Effector memory CD4-positive, alpha-beta T cell (primary cell): Measurements from ENCODE around the gene DIRAS2.

Experiments
- DNase-seq, 3 donors: peaks; one replicate each; pipeline ENCODE4 v3.0.0-alpha.2; 2020
- H3K27ac ChIP-seq: 2 replicates; pipeline ENCODE4 v1.7.0; 2013; ENCODE audit warnings: mild to moderate bottlenecking, low read length, moderate library complexity; ENCODE audit not compliant: insufficient read depth, poor library complexity, severe bottlenecking
- H3K27me3 ChIP-seq: replicated peaks from 2 replicates; pipeline ENCODE4 v1.7.0; 2013; ENCODE audit warnings: mild to moderate bottlenecking, low read length; ENCODE audit not compliant: insufficient read depth, control insufficient read depth, poor library complexity, severe bottlenecking
- H3K36me3 ChIP-seq: 2 replicates; pipeline ENCODE4 v1.7.0; 2013; ENCODE audit warnings: mild to moderate bottlenecking, low read length, moderate library complexity; ENCODE audit not compliant: control insufficient read depth, insufficient read depth
- H3K4me1 ChIP-seq: 2 replicates; pipeline ENCODE4 v1.7.0; 2013; ENCODE audit warnings: low read length, mild to moderate bottlenecking; ENCODE audit not compliant: control insufficient read depth, insufficient read depth, poor library complexity, severe bottlenecking
- H3K4me3 ChIP-seq: 2 replicates; pipeline ENCODE4 v1.7.0; 2013; ENCODE audit warnings: low read length, low read depth, mild to moderate bottlenecking; ENCODE audit not compliant: insufficient read depth, poor library complexity, severe bottlenecking
- H3K9me3 ChIP-seq: 2 replicates; pipeline ENCODE4 v1.7.0; 2013; ENCODE audit warnings: mild to moderate bottlenecking, low read length, moderate library complexity; ENCODE audit not compliant: control insufficient read depth

DIRAS2 gene

DNA sequence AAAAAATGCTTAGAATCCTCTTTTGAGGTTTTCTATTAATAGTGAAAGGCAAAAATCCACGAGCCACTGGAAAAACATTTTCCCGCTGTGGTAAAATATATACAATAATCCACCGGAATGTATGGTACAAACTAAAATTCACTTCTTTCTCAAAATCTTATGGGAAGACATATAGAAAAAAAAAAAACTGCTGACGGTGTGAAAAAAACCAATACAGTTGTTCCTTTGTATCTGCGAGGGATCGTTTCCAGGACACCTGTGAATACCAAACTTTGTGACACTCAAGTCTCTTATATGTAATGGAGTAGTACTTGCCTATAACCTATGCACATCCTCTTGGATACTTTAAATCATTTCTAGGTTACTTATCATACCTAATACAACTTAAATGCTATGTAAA is 13.3 kb downstream of the DIRAS2 start:
- Histone ChIP-seq H3K36me3 (no peaks in the 10 kb centered on the region), H3K4me1 (no peaks in the 10 kb centered on the region), H3K27ac (no peak overlapping the region), H3K9me3 (no peaks in the 10 kb centered on the region), H3K4me3 (no peak overlapping the region), H3K27me3 (peaks cover 3% of the 10 kb centered on the region)
- no peak for DNase-seq

DNA sequence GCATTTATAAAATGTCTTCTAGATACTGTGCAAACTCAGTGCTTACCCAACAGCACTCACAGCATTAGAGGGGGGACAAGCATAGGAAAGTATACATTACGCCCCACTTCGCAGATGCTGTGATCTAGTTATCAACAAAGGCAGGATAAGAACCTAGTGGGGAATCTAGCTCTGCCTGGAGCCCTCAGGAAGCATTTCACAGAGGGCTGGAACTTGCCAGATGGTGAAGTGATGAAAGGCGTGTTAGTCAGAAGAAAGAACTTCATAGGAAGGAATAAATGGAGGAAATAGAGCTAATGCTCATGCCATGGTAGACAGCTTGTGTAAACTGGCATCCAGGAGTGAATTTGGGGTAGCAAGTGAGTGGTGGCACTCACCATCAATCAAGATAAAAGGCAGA is 25.8 kb downstream of the DIRAS2 start:
- Histone ChIP-seq H3K9me3 (no peaks in the 10 kb centered on the region), H3K36me3 (no peaks in the 10 kb centered on the region), H3K4me3 (no peak overlapping the region), H3K4me1 (no peaks in the 10 kb centered on the region), H3K27ac (no peak overlapping the region), H3K27me3 (no peaks in the 10 kb centered on the region)
- no peak for DNase-seq

DNA sequence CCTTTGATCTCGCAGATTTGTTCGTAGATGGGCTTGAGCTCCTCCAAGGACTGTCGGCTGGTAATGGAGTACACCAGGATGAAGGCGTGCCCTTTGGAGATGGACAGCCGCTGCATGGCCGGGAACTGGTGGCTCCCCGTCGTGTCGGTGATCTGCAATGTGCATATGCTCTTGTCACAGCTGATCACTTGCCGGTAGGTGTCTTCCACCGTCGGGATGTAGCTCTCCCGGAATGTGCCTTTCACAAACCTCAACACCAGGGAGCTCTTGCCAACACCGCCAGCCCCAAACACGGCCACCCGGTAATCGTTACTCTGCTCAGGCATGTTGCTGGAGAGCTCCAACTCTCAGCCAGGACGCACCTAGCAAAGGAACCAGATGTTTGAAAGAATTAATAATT is 29.1 kb downstream of the DIRAS2 start:
- Histone ChIP-seq H3K36me3 (no peaks in the 10 kb centered on the region), H3K27me3 (no peaks in the 10 kb centered on the region), H3K4me3 (no peak overlapping the region), H3K9me3 (no peaks in the 10 kb centered on the region), H3K27ac (no peak overlapping the region), H3K4me1 (no peaks in the 10 kb centered on the region)
- DNase-seq = no peak

DNA sequence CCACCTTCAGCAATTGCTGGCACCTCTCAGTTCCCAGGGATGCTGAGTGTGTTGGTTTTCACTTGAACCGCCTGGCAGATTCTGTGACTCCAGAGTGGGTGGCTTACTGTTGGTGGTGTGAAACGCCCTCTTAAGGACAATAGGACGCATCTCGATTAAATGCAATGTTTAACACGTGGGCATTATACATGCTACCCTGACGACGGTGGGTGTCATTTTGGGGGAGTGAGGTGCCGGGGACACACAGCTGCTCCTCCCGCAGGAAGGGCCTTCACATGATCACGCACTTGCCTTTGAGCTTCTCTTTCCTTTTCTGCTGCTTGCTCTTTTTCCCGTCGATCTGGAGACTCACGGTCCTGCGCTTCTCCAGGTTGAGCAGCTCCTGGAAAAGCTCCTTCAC is 29.7 kb downstream of the DIRAS2 start:
- Histone ChIP-seq H3K4me1 (no peaks in the 10 kb centered on the region), H3K27me3 (no peaks in the 10 kb centered on the region)
- no peak for DNase-seq

DNA sequence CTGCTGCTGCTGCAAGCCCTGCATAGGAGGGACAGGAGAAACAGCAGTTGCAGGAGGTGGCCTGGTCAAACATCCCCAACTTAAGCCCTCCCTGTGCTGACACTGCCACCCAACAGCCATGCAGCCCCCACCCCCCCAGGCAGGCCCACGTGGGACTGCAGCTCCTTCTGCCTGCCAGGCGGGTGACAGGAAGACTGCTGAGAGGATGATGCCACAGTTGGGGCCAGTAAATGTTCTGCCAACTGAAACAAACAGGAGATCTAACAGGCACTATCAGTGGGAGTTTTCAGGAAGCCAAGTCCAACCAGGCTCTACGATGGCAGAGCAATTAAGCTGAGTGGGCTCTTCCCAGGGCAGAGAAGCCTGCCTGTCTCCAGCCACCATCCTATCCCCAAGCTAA is 31.1 kb downstream of the DIRAS2 start:
- no peaks in the 10 kb centered on the region for H3K27me3 ChIP-seq
- H3K9me3 ChIP-seq = no peaks in the 10 kb centered on the region
- DNase-seq = no peak
- no peak overlapping the region for H3K4me3 ChIP-seq
- no peak overlapping the region for H3K27ac ChIP-seq
- H3K36me3 ChIP-seq = no peaks in the 10 kb centered on the region
- H3K4me1 ChIP-seq = no peaks in the 10 kb centered on the region

More for the DNA sequence above, 29.7 kb downstream of the DIRAS2 start:
- H3K9me3 ChIP-seq = no peaks in the 10 kb centered on the region
- no peak overlapping the region for H3K27ac ChIP-seq
- no peak overlapping the region for H3K4me3 ChIP-seq
- no peaks in the 10 kb centered on the region for H3K36me3 ChIP-seq

DNA sequence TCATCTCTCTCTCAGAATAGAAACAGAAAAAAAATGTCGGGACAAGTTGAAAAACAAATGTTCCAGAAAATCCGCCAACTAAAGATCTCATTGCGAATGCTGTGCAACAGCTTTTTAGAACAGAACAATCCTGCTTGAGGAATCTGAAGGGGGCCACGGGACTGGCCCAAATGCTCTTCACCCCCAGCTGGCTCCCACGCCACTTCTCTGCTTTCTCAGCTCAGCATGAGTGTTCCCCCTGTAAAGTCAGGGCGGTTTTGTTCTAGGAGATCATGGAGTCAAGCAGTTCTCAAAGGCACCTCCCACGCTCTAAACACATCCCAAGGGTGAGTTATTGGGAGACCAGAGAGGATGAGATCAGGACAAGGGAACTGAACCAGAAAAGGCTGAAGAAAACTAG is 31.5 kb downstream of the DIRAS2 start:
- no peak for DNase-seq
- no peaks in the 10 kb centered on the region for H3K4me1 ChIP-seq
- no peaks in the 10 kb centered on the region for H3K27me3 ChIP-seq
- H3K4me3 ChIP-seq = no peak overlapping the region
- H3K36me3 ChIP-seq = no peaks in the 10 kb centered on the region
- H3K9me3 ChIP-seq = no peaks in the 10 kb centered on the region
- H3K27ac ChIP-seq = no peak overlapping the region

DNA sequence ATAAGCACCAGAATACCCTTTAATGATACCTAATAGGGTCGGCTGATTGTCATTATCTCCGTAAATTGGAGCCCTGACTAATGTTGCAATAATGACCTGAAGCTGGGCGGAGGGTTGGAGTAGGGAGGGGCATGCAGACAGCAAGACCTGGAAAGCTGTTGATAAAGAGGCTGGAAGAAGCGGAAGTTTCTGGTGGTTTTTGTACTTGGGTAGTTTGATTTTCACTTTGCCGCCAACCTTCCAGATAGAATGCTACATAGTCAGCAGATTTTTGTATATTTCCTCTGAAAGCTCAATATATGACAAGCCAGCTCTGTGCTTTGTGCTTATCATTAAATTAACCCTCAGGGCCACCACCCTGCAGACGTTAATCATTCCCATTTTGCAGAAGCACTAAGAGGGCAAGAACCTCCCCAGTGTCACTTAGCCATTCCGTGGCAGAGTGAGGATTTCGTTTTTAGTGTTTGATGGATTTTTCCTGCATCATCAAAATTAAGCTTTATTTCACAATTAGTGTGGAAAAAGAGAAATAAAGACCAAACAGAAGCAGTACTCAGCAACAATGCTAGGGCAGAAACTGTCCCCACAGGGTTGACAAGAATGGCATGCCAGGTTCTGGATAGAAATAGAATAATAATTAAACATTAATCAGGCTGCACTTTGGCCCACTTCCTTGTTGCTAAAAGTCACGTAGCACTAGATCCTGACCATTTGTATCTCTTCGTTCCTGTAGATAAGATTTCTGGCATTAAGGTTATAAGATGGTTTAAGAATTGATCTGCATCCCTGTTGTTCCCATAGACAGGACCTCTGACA is 34.7 kb downstream of the DIRAS2 start:
- Histone ChIP-seq H3K9me3 (no peaks in the 10 kb centered on the region), H3K4me1 (no peaks in the 10 kb centered on the region), H3K4me3 (no peak overlapping the region), H3K27ac (no peak overlapping the region), H3K27me3 (no peaks in the 10 kb centered on the region), H3K36me3 (no peaks in the 10 kb centered on the region)
- DNase-seq = no peak

DNA sequence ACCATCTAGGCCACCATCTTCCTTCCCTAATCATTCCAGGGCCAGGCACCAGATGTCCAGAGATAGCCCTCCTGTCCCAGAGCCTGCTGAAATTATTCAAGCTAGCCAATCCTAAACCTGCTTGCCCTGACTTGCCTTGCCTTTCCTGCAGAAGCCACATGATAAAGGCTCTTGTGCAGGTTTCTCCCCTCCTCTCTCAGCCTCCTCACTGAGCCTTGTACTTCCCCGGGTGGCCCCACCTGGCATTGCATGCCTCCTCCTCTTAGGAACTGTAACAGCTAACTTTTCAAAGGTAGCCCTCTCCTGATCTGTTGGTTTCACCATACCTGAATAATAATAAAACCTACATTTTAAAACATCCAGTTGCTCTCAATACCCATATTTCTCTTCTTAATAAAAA is 42.6 kb downstream of the DIRAS2 start:
- Histone ChIP-seq H3K27me3 (no peaks in the 10 kb centered on the region), H3K36me3 (no peaks in the 10 kb centered on the region), H3K27ac (no peak overlapping the region), H3K4me3 (no peak overlapping the region), H3K4me1 (no peaks in the 10 kb centered on the region), H3K9me3 (no peaks in the 10 kb centered on the region)
- DNase-seq = no peak

DNA sequence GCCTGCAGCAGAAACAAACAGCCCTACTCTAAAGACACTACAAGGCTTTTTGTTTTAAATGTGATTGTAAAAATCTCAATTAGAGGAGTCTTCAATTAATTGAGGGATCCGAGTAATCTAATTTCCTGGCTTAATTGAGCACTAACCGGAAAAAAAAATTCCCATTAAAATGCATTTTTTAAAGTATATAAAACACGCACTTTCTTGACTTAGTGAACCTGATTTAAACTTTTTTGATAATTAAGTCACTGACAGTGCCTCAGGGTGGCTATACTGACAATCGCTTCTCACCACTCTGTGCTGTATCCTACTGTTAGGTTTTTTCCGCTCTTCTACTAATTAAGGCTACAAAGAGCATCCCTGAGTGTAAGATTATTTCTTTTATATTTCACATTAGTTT is 44.4 kb downstream of the DIRAS2 start:
- Histone ChIP-seq H3K4me1 (no peaks in the 10 kb centered on the region), H3K27me3 (no peaks in the 10 kb centered on the region)

DNA sequence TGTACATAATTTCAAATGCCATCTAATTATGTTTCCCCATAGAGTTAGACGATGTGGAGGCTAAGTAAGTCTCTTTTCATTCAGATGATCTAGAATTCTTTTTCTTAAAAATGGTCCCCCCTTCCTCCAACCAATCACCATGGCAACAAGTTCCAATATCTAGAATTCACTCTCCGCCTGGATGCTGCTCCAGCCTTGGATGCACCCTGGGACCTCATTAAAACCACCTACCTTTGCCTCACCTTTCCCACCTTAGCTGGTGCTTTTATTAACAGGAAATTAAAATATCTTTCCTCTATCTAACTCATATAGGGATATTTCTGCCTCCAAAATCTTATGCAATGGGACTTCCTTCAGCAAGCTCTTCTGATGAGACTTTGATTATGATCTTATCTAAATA is 49.0 kb downstream of the DIRAS2 start:
- no peaks in the 10 kb centered on the region for H3K4me1 ChIP-seq
- no peaks in the 10 kb centered on the region for H3K36me3 ChIP-seq
- H3K9me3 ChIP-seq = no peaks in the 10 kb centered on the region
- H3K4me3 ChIP-seq = no peak overlapping the region
- DNase-seq = no peak
- H3K27me3 ChIP-seq = no peaks in the 10 kb centered on the region
- no peak overlapping the region for H3K27ac ChIP-seq

More for the DNA sequence above, 44.4 kb downstream of the DIRAS2 start:
- H3K9me3 ChIP-seq = no peaks in the 10 kb centered on the region
- no peak overlapping the region for H3K4me3 ChIP-seq
- H3K27ac ChIP-seq = no peak overlapping the region
- DNase-seq = no peak
- no peaks in the 10 kb centered on the region for H3K36me3 ChIP-seq
